Activated gamma-delta T cell (primary cell): ENCODE data around the gene MAMDC2.

ENCODE experiments used
- DNase-seq: peaks from one replicate; lab custom pipeline; 2025; lab: John Stamatoyannopoulos, UW
- total RNA-seq, 2 donors: gene quantifications; one replicate each; lab custom pipeline; 2026; lab: John Stamatoyannopoulos, UW

Gene MAMDC2
- 0 reads per million in 2 donors for total RNA-seq

- DNase-seq, result no peak
Observed at GRCh38 chr9:70043689-70044489, at the start of gene MAMDC2. Gene MAMDC2, plus strand, starts transcription at chr9:70043848. Its CDS starts 350 bp downstream, at chr9:70044198.

- DNase-seq, result no peak
Observed at GRCh38 chr9:69995846-69996245, 47.8 kb upstream of the MAMDC2 start.

GRCh38 chr9:69996967-69997366 lies 46.7 kb upstream of the MAMDC2 start:
- DNase-seq, result no peak

DNA sequence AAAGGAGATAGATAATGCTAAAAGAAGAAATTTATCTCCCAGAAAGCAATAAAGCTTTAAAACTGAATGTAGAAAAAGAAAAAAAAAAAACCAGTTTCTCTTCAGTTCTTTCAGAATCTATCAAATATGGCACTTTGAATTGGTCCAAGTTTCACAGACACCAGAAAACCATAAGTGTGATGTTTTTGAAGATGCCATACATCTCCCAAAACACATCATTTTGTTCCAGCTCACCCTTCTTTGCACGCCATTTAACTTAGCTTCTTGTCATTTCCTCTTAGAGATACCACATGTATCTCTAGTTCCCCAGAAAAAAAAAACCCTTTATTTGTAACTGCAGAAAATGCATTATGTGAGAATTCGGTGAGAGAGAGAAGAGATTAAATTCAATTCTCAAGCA lies 46.1 kb upstream of the MAMDC2 start:
- no peak for DNase-seq

DNA sequence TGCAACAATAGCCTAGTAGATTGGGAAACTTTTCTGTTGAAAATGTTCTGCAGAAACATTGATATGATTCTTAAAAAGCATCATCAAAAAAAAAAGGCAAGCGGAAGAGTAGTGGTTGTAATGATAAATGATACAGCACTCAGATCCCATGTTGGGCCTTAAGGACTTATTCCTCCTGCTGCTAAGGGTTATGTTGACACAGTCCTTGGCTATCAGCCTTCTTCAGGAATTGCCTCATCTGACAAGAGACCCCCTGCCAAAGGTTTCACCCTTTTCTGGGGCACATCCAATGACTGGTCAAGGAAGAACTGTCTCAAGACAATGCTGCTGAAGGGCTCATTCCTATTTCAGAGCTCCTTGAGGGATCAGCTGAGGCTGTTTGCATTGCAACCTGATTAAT lies 44.3 kb upstream of the MAMDC2 start:
- DNase-seq, result no peak

GRCh38 chr9:70000469-70000868 lies 43.2 kb upstream of the MAMDC2 start:
- DNase-seq, result no peak

GRCh38 chr9:70003901-70004714 lies 39.5 kb upstream of the MAMDC2 start:
- no peak for DNase-seq

DNA sequence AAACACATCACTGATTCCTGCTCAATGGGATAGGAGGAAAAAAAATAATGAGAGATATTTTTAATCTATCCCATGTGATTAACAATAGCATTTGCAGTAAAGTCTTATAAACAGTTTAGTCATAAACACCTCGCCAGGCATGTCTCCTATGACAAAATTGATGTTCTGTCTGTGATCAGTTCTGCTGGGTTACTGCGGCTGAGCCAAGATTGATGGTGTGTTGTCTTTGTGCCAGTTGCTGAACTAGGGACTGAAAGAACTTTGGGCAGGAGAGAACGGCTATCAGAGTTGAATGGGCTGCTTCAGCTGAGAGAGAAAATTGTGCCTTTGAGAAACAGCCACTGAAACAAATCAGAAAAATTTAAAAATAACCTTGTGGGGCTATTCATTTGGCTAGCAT lies 37.3 kb upstream of the MAMDC2 start:
- no peak for DNase-seq

DNA sequence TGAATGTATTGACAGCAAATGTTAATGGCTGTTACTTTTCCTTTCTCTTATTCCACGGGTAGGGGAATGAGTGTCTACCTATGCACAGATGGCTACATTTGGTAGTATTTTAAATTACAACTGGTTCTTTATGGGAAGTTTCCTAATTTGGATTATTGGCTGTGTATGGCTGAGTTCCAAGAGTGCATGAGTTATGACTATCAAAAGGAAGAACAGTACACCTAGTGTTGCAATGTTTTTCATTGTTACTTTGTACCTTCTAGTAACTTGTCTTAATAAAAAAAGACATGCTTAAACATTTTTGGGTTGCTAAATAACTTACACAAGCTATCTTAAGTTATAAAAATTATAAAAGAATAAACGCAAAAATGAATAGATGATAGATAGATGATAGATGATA lies 35.8 kb upstream of the MAMDC2 start:
- DNase-seq, result no peak

- no peak for DNase-seq
Observed at GRCh38 chr9:70010015-70010414, 33.6 kb upstream of the MAMDC2 start.

GRCh38 chr9:70011366-70011765 lies 32.3 kb upstream of the MAMDC2 start:
- DNase-seq, result no peak

DNA sequence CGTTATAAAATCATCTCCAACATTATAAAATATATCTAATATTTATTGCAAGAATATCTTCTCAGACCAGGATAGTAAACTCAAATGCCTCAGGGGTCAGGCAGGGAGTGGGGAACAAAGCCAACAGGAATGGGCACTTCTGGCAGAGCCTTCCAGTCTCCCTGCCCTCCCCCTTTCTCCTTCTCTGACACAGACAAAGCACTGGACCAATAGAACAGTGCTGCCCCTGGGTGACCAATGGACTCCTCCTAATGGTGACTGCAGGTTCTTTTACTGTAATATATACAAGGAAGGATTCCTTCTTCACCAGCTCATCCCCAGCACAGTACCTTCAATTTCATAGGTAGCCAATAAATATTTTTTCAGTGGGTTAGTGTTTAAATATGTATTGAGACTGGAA lies 31.1 kb upstream of the MAMDC2 start:
- DNase-seq, result no peak

DNA sequence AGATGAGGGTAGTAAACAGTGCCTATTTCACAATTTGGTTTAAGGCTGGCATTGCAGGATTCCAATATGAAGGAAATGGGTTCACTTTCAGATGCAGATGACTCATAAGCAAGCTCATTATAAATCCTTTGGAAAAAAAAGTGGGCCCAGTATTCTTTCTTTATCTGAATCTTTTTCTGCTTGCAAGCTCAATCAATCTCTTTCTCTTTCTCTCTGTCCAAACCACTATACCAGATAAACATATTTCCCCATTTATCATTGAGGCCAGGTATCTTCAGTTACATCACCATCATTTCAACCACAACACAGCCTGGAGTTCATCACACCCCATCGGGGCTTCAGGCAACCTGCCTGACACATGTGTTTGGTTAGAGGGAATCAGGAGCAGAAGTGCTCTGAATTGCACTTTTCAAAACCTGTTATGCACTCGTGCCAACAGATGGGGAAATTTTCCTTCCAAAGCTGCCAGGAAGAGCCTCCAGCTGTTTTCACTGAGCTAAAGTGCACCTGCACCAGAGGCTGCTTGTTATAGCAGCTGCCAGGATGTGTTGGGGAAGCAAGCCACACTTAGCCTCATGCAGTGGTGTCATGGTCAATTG lies 30.0 kb upstream of the MAMDC2 start:
- DNase-seq, result no peak

GRCh38 chr9:70015099-70015498 lies 28.5 kb upstream of the MAMDC2 start:
- no peak for DNase-seq

GRCh38 chr9:70020217-70020616 lies 23.4 kb upstream of the MAMDC2 start:
- no peak for DNase-seq

GRCh38 chr9:70020991-70021571 lies 22.6 kb upstream of the MAMDC2 start:
- DNase-seq, result no peak

DNA sequence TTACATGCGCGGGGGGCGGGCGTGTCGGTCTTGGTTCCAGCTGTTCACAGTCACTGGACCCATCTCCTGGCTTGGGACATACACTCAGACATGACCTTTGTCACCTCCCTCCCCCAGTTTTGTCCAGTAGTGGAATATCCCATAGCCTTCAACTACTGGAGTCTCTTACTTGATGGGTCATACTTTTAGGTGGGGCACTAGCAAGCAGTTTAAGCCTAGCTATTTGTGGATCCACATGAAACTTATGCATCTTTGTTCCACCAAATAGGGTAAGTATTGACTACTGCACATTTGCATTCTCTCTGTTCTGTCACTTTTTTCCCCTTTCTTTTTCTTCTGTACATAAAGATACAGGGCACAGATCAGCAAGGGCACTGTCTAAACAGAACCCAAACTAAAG lies 15.4 kb upstream of the MAMDC2 start:
- no peak for DNase-seq

- no peak for DNase-seq
Observed at GRCh38 chr9:70030156-70030555, 13.5 kb upstream of the MAMDC2 start.

DNA sequence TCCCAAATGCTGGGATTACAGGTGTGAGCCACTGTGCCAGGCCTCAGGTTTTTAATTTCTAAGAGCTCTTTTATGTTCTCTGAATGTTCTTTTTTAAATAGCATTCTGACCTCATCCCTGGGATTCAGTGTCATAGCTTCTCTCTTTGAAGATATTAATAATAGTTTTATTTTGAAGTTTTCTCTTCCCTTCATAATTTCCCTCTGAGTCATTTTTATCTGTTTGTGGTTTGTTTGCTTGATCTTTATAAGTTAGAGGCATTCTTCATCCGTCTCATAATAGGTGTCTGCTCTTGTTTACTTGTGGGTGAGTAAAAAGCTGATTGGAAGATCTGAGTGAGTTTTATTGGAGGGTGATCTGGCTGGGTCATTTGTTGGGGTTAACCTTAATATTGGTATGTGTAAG lies 12.5 kb upstream of the MAMDC2 start:
- no peak for DNase-seq

GRCh38 chr9:70034271-70034711 lies 9.4 kb upstream of the MAMDC2 start:
- no peak for DNase-seq

- DNase-seq, result no peak
Observed at GRCh38 chr9:70035691-70036090, 8.0 kb upstream of the MAMDC2 start.

DNA sequence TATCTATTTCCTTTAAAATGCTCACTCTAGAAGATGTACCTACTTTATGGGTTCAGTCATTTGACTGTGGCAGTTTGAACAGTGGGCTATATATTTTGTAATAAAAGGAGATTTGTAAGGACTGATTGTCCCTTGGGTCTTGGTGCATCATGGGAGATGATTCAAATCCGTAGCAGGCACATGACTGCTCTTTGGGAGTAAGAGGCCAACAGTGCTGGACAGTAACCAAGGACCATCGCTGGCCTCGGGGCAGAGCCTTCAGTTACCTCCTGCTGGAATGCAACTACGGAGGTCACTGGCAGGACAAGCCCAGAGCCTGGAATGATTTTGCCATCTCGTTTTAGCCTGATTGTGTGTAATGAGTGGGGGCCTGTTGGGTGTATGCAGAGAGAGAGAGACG lies 7.0 kb upstream of the MAMDC2 start:
- no peak for DNase-seq
